Coronary artery (tissue), 2 donors: Measurements from ENCODE around the gene RBM19.

Experiments
- DNase-seq: peaks from one replicate; pipeline ENCODE4 v3.0.0-alpha.2; 2017; ENCODE audit warnings: low spot score
- H3K27ac ChIP-seq, 2 donors: fragments of 200-600 bp; sonication (generic); one replicate each; pipeline ENCODE4 v1.5.1; 2016 to 2019
- H3K4me3 ChIP-seq: fragments of 200-600 bp; sonication (generic); 2 replicates; pipeline ENCODE4 v1.5.1; 2016; ENCODE audit warnings: mild to moderate bottlenecking, moderate library complexity
- TF ChIP-seq, protein P1 (sequence below): fragments of 200-600 bp; sonication (generic); IDR thresholded peaks from one replicate; pipeline ENCODE4 v1.5.1; 2019; ENCODE audit warnings: antibody characterized with exemption

Gene RBM19

DNA sequence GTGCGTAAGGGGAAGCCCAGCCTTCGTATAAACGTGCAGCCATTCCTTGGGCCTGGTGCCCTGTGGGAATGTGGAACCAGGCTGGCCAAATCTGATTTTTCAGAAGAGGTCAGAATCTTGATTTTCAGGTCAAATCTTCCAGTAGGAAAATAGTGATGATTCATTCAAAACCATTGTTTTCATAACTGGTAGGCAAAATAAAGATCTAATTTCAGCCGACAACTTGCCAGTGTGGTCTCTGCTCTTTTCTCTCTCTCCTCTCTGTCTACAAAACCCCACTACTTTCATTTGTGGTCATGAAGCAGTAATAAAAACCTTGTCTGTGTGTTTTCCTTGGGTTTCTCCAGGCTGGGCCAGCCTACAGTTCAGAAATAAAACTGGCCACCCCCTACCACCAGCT lies 135.1 kb downstream of the RBM19 start:
- H3K4me3 ChIP-seq, result no peak overlapping the region
- DNase-seq, result no peak
- H3K27ac ChIP-seq, result no peak overlapping the region
- TF ChIP-seq, protein P1, sequence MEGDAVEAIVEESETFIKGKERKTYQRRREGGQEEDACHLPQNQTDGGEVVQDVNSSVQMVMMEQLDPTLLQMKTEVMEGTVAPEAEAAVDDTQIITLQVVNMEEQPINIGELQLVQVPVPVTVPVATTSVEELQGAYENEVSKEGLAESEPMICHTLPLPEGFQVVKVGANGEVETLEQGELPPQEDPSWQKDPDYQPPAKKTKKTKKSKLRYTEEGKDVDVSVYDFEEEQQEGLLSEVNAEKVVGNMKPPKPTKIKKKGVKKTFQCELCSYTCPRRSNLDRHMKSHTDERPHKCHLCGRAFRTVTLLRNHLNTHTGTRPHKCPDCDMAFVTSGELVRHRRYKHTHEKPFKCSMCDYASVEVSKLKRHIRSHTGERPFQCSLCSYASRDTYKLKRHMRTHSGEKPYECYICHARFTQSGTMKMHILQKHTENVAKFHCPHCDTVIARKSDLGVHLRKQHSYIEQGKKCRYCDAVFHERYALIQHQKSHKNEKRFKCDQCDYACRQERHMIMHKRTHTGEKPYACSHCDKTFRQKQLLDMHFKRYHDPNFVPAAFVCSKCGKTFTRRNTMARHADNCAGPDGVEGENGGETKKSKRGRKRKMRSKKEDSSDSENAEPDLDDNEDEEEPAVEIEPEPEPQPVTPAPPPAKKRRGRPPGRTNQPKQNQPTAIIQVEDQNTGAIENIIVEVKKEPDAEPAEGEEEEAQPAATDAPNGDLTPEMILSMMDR, result no peak

DNA sequence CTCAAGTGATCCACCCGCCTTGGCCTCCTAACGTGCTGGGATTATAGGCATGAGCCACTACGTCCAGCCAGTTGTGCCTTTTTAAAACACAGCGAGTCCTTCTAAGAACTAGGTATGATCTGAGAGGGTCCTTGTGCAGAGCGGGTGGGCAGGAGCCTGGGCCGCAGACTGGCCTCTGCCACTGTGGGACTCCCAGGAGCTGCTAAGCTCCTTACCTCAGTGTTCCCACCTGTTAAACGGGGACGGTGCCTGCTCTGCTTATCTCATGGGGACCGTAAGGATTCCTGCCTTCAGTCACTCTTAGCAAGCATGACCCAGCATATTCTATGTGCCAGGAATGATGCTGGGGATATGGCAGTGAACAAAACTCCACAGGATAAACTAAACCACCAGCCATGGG lies 136.9 kb downstream of the RBM19 start:
- DNase-seq, result no peak
- TF ChIP-seq, protein P1, result no peak
- Histone ChIP-seq H3K4me3 (no peak overlapping the region), H3K27ac (no peak overlapping the region)

DNA sequence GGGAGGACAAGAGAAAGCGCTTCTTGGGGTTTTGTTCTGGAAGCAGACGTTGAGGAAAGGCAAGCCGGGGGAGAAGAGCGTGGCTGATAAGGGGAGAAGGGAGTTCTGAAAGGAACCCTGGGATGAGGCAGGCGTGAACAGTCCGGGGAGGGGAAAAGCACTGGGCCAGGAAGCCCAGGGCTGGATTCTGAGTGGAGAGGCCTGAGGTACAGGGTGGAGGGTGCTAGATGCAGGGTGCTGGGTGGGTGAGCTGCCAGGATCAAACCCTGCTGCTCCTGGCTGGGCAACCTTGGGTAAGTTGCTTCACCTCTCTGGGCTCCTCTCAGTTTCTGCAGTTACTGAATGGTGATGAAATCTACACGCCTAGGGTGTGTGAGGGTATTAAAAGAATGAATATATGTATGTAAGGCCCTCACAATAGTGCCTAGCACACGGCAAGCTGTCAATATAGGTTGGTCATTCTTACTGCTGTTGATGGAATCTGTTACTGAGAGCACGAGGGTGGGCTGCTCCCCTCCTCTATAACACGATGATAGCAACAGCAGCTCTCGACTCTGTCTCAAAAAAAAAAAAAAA lies 138.5 kb downstream of the RBM19 start:
- no peak overlapping the region for H3K27ac ChIP-seq
- H3K4me3 ChIP-seq, result no peak overlapping the region
- DNase-seq, result no peak
- TF ChIP-seq, protein P1, result no peak

DNA sequence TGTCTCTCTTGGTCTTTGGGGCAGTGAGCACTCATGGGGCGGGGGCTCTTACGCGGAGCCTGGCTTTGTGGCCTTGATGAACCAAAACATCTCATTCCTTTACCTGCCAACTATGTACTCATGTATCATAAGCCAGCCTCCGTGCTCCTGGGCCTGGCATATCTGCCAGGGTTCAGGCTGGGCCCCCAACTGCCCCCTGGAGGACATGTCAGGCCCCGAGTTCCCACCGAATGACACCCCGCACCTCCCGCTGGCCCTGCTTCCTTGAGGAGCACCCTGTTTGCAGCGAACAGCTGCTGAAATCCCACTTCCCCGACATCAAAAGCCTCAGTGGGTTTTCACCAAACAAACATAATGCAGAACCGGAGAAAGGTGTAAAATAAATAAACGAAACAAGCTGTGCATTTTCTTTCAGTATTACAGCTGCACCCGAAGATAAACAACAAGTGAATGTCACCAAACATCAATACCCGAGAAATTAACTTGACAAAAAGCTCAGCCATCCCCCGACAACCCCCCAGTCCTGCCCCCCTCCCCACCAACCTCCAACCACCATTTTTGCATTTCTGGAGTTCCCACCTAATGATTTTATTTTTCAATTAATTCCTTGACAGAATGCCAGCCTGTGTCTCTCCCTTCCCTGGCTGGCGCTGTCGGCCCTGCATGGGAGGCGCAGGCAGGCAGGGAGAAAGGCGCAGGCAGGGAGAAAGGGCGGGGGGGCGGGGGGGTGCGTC lies 139.2 kb downstream of the RBM19 start:
- DNase-seq, result no peak
- no peak overlapping the region for H3K27ac ChIP-seq
- TF ChIP-seq, protein P1, result no peak

DNA sequence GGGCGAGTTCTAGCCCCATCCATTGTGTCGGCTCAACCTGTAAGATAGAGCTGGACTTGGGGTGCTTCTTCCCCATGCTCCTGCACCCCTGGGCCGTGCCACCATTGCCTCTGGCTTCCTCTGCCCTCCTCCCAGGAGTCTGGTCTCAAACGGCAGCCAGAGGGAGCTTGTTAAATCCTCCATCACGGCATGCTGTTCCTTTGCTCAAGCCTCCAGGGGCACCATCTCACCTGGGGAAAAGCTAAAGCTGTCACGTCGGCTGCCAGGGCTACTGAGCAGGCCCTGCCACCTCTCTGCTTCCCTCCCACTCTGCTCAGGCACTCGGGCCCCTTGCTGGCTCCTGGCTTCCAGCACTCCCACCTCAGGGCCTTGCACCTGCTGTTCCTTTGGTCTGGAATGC lies 140.4 kb downstream of the RBM19 start:
- no peak overlapping the region for H3K4me3 ChIP-seq
- TF ChIP-seq, protein P1, result no peak
- no peak for DNase-seq
- no peak overlapping the region for H3K27ac ChIP-seq

More for the DNA sequence above, 139.2 kb downstream of the RBM19 start:
- no peak overlapping the region for H3K4me3 ChIP-seq

DNA sequence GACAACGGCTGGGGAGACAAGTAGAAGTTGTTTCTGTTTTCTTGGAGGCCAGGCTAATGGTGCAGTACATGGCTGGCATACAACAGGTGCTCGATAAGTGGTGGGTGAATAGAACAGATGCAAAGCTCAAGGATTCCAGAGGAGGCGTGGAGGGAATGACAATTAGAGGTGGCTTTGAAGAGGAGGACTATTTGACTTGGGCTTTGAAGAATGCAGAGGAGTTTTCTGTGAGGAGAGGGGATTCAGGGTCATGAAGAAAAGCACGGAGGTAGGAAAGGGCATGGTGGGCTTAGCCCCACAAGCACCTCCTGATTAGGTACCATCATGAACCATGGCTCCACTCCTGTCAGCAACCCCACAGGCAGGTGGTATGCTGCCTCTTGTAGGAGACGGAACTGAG lies 142.3 kb downstream of the RBM19 start:
- Histone ChIP-seq H3K27ac (no peak overlapping the region), H3K4me3 (no peak overlapping the region)
- no peak for DNase-seq
- TF ChIP-seq, protein P1, result no peak

DNA sequence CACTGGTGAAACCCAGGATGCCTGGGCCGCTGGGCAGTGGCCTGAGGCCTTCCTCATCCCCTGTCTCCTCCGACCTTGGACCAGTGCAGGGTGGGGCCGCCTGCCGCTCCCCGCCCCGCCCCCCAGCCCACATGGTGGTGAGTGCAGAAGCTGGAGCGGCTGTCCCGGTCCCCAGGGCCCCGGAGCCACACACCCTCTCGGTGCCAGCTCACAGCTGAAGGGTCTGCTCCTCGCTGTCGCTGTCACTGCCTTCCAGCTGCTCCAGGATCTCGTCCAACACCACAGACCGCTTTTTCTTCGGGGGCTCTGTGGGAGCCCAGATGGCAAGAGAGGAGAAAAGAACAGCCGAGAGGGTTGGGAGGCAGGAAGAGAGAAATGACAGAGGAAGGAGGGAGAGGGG lies 143.1 kb downstream of the RBM19 start:
- no peak overlapping the region for H3K27ac ChIP-seq
- no peak overlapping the region for H3K4me3 ChIP-seq
- TF ChIP-seq, protein P1, result no peak
- no peak for DNase-seq
